GM18909 (cell line): ENCODE results near the gene KIF20B.
"Not testable (repeated sequence)": the region's sequence is repeated elsewhere in the genome, so short reads cannot be mapped to it uniquely, and the experiment has no call there.

ENCODE experiments used
- ATAC-seq: cut with Tn5 transposase; IDR thresholded peaks from one replicate; pipeline ENCODE4 v1.9.1; 2021; ENCODE audit warnings: mild to moderate bottlenecking; ENCODE audit not compliant: unreplicated experiment, poor library complexity

The KIF20B gene

DNA sequence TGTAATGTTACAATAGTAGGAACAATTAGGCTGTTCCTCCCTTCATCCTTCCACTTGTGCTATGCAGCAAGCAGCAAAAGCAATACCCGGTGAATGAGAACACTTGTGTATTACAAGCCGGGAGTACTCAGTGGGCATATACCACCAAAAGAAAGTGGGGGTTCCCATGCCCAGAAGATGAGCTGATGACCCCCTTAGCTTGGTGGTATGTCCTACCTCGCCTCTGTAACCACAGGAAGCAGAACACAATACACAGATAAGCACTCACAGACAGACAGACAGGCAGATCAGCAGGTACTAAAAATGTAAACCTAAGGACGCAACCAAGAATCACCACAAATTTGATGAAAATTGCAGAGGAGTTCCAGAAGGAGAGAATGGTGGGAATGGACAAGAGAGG, 15.5 kb upstream of the KIF20B start:
- no peak for ATAC-seq

DNA sequence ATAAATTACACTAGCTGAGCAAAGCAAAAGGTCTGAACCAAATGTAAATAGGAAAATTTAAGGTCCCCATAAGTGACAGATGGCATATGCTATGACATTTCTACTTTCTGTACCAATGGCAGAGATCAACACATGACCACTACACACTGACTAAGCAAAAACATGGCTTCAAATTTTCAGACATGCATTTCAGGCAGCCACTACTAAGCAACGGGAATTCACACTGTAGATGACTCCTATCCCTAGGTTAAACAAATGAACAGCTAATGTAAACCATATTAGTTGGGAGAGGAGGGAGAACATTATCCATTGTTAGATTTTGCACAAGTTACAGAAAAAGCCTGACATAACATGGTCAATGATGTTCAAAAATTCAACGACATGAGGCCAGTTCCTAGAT, 11.4 kb upstream of the KIF20B start:
- no peak for ATAC-seq

GRCh38 chr10:89692416-89692815, 9.0 kb upstream of the KIF20B start:
- no peak for ATAC-seq

DNA sequence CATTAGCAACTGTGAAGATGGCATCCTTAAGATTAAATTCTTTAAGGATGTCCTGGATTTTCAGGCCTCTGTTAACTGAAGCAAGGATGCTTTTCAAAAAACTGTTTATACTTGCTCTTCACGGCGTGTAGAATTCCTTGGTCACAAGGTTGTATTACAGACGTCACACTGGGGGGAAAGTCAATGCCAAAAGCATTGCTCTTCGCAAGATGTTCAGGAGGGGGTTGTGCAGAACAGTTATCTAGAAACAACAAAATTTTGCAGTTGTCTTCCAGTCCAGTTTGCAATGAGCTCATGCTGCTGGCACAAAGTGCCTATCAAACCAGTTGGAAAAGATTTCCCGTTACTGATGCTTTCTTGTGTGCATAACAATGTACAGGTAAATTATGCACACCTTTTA, 8.2 kb upstream of the KIF20B start:
- no peak for ATAC-seq

DNA sequence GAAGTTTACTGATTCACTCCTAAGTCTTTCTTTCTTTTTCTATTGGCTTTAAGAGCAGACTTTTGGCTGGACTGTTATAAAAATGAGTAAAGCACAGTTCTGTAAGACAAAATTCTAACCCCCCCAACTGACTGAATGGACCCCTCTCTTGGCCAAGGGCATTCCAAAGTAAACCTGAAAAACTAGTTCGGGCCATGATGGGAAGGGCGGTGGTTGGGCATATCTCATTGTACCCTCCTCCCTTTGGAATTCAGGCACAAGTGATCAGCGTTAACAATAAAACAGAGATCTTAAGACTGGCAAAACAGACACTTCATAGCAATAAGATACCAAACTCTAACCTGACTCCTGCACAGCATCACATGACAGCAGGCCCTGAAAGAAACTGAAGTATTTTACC, 6.1 kb upstream of the KIF20B start:
- no peak for ATAC-seq

DNA sequence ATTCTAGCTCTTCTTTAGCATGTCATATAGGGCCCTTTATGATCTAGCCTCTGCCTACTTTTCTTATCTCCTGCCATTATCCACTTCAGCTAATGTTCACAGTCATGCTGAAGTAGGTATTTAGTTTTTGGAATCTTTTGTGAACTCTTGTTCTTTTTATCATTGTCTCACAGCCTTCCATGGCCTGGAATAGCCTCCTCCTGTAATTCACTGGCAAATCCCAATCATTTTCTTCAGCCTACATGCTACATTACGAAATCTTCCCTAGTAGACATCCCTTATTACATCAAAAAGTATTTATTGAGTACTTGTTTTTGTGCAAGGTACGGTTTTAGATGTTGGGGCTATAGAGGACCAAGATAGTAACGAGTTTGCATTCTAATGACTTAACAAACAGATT, 3.4 kb upstream of the KIF20B start:
- ATAC-seq: no peak

- ATAC-seq: no peak
Measured at GRCh38 chr10:89699581-89700064, 1.8 kb upstream of the KIF20B start.

DNA sequence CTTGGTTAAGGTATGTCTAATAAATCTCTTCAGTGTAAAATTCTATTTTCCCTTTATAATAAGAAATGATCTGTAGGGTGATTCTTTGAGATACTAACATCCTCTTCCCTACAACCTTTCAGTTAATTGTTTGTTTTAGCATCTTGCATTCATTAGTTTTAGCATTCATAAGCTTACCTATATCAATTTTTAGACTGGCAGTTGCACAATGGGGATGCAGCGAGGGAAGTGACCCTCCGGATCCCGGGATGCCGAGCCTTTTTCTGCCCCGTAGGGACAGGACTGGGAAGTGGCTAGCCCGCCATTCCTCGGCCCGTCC, 508 bp upstream of the KIF20B start:
- no peak for ATAC-seq

DNA sequence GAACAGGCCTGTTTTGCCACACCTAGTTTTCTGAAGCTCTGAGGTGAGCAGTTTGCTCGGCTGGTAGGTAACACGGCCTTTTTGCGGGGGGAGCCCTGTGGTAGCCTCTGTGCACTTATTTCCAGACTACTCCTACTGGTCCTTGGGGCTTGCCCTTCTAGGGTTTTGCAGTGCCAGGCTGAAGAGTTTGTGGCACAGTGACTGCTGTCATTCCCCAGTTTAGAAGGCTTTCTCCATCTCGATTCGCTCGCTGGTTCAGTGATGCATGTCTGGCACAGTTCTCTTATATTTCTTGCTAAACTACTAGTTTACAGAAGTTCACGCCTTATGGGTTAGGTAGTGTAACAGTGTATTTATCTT, 711 bp downstream of the KIF20B start:
- no peak for ATAC-seq

GRCh38 chr10:89705466-89705865, 4.1 kb downstream of the KIF20B start:
- no peak for ATAC-seq

DNA sequence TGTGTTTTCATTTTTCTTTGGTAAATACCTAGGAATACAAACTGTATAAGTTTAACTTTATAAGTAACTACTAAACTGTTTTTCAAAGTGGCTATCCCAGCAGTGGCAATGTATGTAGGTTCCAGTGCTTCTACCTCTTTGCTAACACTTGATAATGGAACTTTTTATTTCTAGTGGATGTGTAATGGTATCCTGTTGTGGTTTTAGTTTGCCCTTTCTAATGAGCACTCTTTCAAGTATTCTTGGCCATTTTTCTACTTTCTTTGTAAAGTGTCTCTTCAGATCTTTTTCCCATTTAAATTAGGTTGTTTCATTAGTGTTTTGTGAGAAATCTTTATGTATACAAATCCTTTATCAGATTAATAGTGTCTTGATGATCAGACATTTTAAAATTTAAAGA, 4.6 kb downstream of the KIF20B start:
- no peak for ATAC-seq

DNA sequence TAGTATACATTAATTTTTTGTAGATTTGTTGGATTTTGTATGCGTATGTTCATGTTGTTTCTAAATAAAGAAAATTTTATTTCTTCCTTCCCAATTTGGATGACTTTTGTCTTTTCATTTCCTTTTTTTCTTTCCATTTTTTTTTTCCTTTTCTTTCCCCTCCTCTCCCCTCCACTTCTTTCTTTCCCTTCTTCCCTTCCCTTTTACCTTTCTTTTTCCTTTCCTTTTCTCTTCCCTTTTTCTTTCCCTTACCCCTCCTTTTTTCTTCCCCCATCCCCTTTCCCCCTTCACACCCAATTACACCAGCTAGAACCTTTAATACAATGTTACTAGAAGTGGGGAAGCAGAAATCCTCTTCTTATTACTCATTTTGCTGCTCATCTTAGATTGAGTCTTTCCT, 6.0 kb downstream of the KIF20B start:
- ATAC-seq: no peak

- no peak for ATAC-seq
Measured at GRCh38 chr10:89710753-89711152, 9.4 kb downstream of the KIF20B start.

DNA sequence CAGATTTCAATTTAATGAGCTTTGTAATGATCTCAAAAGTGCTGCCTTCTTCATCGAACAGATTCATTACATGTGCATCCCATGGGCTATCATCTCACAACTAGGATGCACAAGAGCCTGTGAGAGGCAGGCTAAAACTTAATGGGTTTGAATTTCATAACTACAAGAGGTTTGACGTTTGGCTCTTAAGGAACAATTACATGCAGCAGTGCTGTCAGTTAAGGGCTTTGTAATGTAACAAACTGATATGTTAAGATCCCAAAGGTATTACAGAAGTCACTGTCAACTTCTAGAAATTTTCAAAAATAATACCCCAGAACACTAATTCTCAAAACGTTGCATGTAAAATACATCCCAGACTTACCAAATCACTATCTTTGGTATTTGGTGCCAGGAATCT, 33.2 kb downstream of the KIF20B start:
- no peak for ATAC-seq

DNA sequence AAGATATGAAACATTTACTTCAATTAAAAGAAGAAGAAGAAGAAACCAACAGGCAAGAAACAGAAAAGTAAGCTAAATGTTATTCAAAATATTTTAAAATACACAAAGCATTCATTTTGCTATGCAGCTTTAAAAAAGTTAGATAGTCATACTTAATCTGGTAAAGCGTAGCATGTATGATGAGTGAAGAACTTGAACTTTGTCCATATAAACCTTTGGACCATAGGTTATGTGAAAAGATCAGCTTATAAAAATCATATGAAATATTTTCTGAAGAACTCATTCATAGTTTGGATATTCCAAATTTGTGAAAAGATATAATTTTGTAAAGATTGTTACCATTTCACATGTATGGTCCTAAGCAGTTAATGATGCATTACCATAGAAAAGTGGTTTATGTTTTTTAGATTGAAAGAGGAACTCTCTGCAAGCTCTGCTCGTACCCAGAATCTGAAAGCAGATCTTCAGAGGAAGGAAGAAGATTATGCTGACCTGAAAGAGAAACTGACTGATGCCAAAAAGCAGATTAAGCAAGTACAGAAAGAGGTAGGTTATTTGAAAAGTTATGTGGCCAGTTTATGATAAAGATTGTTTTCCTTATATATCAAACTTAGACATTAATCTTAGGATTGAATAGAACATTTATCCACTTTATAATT, 37.3 kb downstream of the KIF20B start:
- peak; percentile 90 for ATAC-seq

GRCh38 chr10:89741126-89741762, 39.9 kb downstream of the KIF20B start:
- ATAC-seq: no peak

- no peak for ATAC-seq
Measured at GRCh38 chr10:89744026-89744425, 42.6 kb downstream of the KIF20B start.

DNA sequence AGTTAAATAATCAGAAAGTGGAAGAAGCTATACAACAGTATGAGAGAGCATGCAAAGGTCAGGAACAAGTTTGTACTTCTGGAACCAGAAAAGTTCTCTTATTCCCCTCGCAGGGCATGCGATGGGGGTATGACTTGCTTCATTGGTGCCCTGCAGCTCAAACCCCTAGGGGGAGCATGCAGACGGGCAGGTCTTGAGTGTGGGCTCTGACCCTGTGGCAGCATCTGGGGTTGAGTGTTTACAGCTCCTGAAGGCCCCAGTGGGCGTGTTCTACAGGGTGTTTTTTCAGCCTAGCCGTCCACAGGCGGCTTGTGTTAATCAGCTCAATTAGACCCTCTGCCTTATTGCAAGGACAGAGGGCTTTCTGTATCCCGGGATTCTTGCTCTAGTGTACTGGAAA, 44.5 kb downstream of the KIF20B start:
- ATAC-seq: no peak

DNA sequence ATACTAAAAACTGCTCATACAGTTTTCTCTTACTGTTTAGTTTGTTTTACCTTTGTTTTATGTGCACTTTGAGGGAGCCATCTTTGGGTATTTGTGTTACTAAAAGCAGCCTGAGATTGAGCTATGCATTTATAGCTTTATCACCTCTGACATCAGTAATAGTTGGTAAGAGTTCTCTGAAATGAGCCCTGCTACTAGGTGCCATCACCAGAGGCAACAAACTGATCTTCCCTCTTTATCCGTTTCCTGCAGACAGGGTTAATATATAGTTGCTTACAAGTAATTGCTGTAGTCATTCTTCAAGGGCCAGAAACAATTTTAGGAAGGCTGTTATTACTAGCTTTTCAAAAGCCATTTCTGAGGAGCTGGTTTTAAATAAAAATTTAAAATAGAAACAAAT, 49.1 kb downstream of the KIF20B start:
- no peak for ATAC-seq

- ATAC-seq: no peak
Measured at GRCh38 chr10:89755374-89755773, 54.0 kb downstream of the KIF20B start.

- no peak for ATAC-seq
Measured at GRCh38 chr10:89759531-89759930, 58.1 kb downstream of the KIF20B start.

GRCh38 chr10:89763671-89764070, 62.3 kb downstream of the KIF20B start:
- ATAC-seq: not testable (repeated sequence)
